GM19193 (cell line): ENCODE results near the gene FRRS1L.

Source experiments
- POLR2A ChIP-seq: IDR thresholded peaks from 4 replicates; pipeline ENCODE4 v1.6.1; 2011; ENCODE audit not compliant: insufficient read depth, insufficient read length; ENCODE audit errors: extremely low read depth

The FRRS1L gene

DNA sequence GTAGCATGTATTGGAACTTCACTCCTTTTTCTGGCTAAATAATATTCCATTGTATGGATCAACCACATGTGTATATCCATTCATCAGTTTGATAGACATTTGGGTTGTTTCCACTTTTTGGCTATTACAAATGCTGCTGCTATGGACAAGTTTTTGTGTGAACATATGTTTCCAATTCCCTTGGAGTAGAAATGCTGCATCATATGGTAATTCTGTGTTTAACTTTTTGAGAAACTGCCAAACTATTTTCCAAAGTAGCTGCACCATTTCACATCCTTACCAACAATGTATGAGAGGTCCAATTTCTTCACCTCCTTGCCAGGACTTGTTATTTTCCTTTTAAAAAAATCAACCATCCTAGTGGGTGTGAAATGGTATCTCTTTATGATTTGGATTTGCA, 8.4 kb downstream of the FRRS1L start:
- TF ChIP-seq POLR2A, result no peak

DNA sequence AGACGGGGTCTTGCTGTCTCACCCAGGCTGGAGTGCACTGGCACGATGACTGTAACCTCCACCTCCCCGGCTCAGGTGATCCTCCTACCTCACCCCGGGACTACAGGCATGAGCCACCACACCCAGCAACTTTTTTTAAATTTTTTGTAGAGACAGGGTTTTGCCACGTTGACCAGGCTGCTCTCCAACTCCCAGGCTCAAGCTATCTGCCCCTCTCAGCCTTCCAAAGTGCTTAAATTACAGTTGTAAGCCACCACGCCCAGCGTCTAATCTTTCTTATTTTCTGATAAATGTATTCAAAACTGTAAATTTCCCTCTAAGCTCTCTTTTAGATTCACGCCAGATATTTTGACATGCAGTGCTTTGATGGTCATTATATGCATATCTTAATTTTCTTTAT, 10.3 kb downstream of the FRRS1L start:
- no peak for TF ChIP-seq POLR2A

DNA sequence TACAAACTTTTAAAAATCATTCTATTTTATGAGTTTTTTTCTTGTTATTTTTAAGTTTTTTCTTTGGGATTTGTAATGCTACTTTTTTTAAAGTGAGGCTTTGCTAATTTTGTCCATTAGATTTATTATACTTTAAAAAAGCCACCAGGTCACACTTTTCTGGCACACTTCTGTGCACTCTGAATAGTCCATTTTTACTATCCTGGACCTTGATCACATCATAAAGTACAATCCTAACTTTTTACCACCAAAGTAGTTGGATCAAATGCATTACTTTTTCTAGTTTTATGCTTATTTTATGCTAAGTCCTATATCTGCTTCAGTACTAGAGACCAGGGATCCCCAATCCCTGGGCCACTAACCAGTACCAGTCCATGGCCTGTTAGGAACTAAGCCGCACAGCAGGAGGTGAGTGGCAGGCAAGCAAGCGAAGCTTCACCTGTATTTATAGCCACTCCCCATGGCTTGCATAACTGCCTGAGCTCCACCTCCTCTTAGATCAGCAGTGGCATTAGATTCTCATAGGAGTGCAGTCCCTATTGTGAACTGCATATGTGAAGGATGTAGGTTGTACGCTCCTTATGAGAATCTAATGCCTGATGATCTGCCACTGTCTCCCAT, 16.0 kb downstream of the FRRS1L start:
- no peak for TF ChIP-seq POLR2A

DNA sequence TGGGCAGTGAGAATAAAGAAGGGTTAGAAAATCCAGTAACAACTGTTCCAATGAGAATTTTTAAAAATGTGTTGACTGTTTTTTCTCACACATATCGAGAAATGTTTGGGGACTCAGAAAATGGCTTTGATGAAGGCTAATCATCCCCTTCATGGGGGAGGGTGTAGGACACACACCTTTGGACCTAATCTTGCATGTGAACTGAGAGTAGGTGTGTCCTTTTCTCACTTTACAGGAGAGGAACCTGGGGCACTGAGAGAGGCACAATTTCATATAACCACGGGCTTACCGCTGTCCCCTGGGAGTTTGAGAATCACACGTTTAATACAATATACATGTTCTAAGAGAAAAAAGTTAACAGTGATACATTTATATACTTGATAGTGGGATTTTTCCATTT, 17.3 kb downstream of the FRRS1L start:
- TF ChIP-seq POLR2A, result no peak

DNA sequence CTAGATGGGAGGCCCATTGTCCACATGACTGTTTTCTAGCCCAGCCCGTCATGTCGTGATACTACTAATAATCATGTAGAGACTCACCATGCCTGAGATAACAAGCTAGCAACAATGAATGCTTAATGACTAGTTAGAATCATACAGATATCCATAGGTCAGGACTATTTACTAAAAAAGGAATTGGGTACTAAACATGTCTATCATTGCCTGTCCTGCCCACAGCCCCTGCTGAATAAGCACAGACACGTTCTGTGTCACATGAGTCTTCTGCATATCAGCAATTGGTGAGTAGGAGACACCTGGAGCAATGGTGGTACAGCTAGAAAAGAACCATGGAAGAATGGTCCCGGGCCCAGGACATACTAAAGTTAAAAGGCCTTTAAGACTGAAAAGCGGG, 18.0 kb downstream of the FRRS1L start:
- TF ChIP-seq POLR2A, result no peak

DNA sequence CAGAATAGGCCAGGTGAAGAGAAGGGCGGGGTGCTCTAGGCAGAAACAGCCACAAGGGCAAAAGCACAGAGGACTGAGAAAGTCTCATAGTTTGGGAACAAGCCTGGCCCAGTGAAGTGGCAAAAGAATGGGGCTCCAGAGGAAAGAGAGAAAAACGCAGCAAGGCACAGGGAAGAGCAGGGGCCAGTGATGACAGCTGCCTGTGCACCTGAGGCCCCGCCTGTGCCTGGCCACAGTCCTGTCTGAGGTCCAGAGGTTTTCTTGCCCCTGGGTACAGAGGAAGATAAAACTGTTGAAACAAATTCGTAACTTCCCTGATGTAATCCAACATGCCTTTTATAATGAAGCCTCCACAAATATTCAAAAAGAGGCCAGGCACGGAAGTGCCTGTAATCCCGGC, 22.0 kb downstream of the FRRS1L start:
- TF ChIP-seq POLR2A, result no peak

DNA sequence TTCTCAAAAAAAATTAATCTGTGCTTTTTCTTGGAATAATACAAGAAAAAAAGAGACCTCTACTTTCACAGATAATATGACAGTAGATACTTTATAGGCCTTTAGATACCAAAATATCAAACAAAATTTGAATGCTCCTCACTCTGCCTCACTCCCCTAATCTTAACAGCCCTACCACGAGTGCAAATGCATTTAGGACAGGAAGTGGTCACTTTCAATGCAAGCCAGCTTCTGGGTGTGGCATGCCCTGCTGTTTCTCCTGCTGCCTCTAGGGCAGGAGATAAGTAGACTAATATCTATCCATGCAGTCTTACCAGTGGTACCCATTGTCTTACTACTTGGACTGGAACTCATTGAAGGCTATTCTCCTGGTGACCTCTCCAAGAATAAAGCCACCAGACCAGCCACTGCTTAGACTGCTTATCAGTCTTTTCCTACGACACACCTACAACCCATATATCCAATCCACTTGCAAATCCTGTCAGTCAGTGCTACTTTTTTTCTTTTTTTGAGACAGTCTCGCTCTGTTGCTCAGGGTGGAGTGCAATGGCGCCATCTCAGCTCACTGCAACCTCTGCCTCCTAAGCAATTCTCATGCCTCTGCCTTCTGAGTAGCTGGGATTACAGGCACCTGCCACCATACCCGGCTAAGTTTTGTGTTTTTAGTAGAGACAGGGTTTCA, 23.0 kb downstream of the FRRS1L start:
- no peak for TF ChIP-seq POLR2A

DNA sequence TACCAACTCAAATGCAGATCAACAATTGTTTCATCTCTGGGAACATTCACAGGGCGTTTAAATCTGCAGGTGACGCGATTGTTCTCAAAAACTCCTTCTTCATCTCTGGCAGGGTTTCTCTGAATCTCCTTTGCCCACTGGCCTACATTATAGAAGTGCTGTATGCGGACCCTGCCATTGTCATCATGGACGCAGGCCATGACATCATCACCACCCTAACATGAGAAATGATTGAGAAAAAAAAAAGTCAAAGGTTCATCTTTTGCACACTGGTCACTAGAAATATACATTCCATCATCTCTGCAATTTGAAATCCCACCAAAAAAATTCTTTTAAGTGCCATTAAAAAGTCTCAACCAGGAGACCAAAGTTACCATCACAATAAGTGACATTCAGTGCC, 25.7 kb downstream of the FRRS1L start:
- TF ChIP-seq POLR2A, result no peak

DNA sequence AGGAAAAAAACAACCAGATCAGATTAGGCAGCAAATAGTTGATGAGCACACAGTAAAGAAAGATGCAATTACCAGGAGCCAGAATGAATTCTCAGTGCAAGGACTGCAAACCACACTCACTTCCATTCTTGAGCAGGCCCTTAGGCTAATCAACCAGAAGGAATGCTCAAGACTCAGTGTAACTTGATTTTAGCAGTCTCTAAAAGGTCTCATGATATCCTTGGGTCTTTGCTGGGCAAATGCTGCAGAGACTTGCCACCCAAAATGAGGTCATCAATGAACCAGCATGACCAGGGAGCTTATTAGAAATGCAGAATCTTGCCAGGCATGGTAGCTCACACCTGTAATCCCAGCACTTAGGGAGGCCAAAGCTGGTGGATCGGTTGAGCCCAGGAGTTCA, 27.2 kb downstream of the FRRS1L start:
- no peak for TF ChIP-seq POLR2A

DNA sequence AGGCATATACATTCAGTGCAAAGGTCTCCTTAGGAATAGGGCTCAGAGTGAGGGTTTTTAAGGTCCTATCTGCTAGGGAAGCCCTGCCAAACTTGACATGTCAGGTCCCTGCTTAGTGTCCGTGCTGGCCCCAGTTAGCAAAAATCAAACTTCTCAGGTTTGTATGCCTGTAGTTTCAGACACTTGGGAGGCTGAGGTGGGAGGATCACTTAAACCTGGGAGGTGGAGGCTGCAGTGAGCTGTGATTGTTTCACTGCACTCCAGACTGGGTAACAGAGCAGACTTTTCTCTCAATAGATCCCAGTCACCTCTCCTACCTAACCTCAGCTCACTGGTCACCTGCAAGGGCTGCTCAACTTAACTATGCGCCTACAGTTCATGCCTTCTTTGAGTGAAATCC, 28.6 kb downstream of the FRRS1L start:
- TF ChIP-seq POLR2A, result no peak

DNA sequence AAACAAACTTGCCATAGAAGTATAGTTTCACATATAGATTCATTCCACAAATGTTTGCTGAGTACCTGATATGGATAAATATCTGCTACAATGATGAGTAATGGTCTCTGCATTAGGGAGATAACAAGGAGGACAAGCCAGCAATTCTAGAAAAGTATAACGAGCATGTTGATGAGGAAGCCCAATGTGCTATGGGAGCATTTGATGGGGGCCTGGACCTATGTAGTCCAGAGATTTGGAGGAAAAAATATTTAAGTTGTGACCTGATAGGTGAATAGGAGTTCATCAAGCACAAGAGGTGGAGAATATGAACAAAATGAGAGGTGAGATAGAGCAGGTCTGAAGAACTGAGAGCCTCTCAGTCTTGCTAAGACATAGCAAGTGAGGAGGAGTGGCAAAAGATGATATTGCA, 32.9 kb downstream of the FRRS1L start:
- TF ChIP-seq POLR2A, result no peak

DNA sequence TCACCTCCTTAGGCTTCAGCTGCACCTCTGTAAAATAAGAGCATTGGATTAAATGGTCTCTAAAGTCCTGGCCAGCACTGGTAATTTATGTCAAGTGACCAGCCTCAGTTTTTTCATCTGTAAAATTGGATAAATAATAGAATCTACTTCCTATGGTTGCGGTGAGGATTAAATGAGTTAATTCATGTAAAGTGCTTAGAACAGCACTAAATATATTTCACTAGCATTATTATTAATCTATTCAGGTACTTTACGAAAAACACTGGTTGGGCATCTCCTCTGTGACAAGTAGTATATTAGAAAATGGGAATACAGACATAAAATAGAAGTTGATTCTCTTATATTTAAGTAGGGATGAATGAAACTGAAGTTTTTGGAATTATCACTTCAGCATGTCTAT, 33.5 kb downstream of the FRRS1L start:
- TF ChIP-seq POLR2A, result no peak

DNA sequence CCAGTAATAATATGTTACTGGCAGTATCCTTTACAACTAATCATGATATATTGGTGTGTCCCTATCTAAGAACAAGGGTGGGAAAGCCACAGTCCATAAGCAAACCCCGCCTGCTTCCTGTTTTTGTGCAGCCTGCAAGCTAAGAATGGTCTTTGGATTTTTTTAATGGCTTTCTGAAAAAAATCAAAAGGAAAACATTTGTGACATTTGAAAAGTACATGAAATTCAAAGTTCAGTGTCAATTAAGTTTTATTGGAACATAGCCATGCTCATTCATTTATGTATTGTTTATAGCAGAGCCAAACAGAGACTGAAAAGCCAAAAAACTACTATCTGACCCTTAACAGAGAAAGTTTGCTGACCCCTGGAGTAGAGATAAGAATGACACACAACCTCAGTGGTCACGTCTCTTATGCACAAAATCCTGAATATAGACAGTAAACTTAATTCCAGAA, 34.5 kb downstream of the FRRS1L start:
- TF ChIP-seq POLR2A, result no peak

DNA sequence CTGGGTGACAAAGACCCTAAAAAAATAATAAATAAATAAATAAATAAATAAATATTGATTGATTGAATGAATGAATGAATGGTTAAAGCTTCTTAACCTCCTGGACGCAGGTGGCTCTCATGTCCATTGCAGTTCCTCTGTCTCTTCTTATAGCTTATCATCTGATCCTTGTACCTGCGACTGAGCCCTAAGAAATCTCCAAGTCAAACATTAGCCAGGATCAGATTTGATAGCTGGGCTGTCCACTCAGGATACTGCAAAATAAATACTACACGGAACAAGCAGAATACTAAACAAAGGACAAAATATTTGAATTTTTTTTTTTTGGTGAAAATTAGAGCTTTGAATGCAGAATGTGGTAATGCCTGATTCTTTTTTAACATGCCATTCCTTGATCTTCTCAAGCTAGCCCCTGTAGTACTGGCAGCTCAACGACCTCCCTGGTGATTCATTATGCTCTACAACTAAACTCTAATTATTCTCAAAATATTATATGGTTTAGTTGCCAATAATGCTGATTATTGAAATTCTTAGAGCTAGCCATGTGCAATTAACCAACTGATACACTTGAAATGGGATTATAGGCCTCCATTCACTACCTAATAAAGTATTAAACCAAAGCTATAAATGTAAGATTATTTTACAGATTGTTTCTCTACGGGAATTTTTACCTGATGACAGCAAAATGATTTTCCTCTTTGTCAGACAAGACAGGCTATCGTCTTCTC, 37.4 kb downstream of the FRRS1L start:
- TF ChIP-seq POLR2A, result no peak

DNA sequence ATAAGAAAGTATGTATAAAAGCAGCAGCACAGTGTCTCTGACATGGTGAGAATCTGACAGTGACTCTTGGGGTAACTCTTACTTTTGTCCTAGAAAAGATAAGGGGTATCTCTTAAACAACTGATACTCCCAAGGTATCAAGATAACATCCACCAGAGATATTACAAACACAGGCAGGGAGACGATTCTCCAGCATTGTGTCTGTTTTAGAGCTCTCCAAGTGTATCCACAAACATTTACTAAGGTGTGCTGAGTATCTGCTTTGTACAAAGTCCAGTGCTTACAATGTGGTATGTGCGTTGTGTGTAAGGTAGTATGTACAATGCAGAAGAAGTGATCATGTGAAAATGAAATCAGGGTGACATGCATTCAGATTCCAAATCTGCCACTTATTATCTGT, 42.9 kb downstream of the FRRS1L start:
- no peak for TF ChIP-seq POLR2A

DNA sequence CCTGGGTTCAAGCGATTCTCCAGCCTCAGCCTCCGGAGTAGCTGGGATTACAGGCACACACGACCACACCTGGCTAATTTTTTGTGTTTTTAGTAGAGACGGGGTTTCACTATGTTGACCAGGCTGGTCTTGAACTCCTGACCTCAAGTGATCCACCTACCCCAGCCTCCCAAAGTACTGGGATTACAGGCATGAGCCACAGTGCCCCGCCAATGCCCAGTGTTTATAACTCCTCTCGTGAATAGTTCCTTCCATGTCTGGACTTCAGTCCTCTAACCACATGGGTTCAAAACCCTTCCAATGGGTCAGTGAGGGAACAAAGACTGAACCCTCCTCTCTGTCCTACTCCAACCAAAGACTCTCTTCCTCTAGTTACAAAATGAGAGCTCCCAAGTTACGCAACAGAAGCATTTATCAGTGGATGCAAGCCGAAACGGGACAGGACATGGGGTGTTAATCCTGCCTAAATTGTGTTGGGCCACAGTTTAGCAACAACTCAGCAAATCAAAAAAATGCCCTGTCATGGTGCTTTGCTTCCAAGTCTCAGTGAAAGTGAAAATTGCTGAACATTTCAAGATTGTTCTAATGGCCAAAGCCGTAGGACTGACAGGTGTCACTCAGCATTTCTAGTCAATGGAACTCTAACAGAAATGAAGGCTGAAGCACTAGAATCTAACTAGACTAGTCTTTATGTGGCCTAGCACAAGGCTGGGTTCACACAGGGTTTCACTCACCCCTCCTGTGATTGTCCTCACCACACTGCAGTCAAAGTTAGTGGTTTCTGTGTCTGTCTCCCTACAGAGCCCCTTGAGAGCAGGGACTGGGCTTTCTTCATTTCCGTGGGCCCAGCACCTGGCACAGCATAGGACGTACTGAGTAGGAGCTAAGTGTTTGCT, 44.1 kb downstream of the FRRS1L start:
- TF ChIP-seq POLR2A, result no peak

DNA sequence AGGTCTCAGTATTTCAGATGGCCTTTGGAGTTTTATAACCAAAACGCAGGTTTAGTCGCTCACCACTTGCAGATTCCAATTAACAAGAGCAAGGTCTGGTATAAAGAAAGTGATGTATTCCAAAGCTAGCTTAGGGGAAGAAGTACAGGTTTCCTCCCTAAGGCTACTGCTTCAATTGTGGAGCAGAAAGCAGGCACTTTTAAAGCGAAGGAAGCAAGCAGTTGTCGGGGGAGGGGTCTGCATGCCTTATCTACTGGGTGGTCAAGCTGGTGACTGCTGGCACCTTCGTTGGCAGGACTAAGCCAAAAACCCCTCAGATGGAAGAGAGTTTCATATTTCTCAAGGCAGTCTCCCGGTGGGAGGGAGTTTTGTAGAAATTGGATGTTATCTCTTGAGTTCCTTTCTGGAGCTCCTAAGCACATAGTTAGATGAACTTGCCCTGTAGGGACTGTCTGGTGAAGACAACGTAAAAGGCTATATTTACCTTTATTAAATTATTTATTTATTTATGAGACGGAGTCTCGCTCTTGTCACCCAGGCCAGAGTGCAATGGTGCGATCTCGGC, 45.7 kb downstream of the FRRS1L start:
- TF ChIP-seq POLR2A, result no peak
